ENCODE data around the gene CRNKL1.

DNA sequence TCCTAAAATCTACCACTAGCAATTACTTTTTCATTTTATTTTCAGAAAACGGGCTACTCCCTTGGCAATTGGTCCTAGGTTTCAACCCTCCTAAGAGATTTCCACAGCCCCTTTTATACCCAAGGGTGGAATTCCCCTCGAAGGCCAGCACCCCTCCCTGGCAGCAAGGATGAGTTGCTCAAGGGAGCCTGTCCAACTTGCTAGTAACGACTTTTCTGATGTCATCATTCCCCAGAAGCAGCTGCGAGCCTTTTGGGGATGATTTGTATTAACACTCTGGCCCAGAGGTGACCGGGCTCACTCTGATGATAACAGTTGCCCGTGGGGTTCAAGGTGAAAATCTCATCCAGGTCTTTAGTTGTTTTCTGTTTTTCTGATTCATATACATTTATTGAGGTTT, 65.8 kb downstream of the CRNKL1 start:
- TF ChIP-seq POLR2A (IDR thresholded peaks at IDR 0.05; ENCODE audit: low read depth, low read length): no peak
- TF ChIP-seq POLR2AphosphoS5 (IDR thresholded peaks at IDR 0.05; ENCODE audit: low read depth, low read length): no peak
- no peak for TF ChIP-seq TAF1 (IDR thresholded peaks at IDR 0.05; ENCODE audit: borderline replicate concordance, low read depth, low read length)

All from GM12892 (cell line).